MG63 (cell line): Measurements from ENCODE around the gene DAB1. TPM values are rescaled to one million over a fixed set of nuclear protein-coding genes. Genes with fewer than 3 reads are reported as not detected.

Experiments used
- DNase-seq: peaks from one replicate; pipeline ENCODE4 v3.0.0-alpha.2; 2020
- H3K27me3 ChIP-seq: fragments of 250-450 bp; sonication (Bioruptor Pico); 2 replicates; pipeline ENCODE4 v1.5.1; 2020; ENCODE audit warnings: mild to moderate bottlenecking, moderate library complexity
- H3K36me3 ChIP-seq: fragments of 250-450 bp; sonication (Bioruptor Pico); 2 replicates; pipeline ENCODE4 v1.5.1; 2020; ENCODE audit warnings: mild to moderate bottlenecking, moderate library complexity
- H3K4me3 ChIP-seq: fragments of 250-450 bp; sonication (Bioruptor Pico); 2 replicates; pipeline ENCODE4 v1.5.1; 2020; ENCODE audit warnings: mild to moderate bottlenecking, moderate library complexity
- H3K9me3 ChIP-seq: fragments of 250-450 bp; sonication (Bioruptor Pico); 2 replicates; pipeline ENCODE4 v1.5.1; 2020; ENCODE audit warnings: mild to moderate bottlenecking, moderate library complexity
- total RNA-seq: library from RNA; depleted of rRNA; stranded (reverse); fragments of >200 nt; shearing (Covaris generic); gene quantifications from 2 replicates; pipeline ENCODE4 v1.2.3, GENCODE V29; 2014; ENCODE audit warnings: low replicate concordance

DAB1 gene
- total RNA-seq, 1 experiment from 2014 or later = not detected

- no peak overlapping the region for H3K4me3 ChIP-seq
- no peaks in the 10 kb centered on the region for H3K36me3 ChIP-seq
- no peaks in the 10 kb centered on the region for H3K27me3 ChIP-seq
- H3K9me3 ChIP-seq = no peaks in the 10 kb centered on the region
- DNase-seq = no peak
These were observed 42.4 kb downstream of the DAB1 start for GRCh38 chr1:57381426-57381825.

GRCh38 chr1:57380923-57381322 is 42.9 kb downstream of the DAB1 start:
- no peaks in the 10 kb centered on the region for H3K9me3 ChIP-seq
- no peak overlapping the region for H3K4me3 ChIP-seq
- no peak for DNase-seq
- no peaks in the 10 kb centered on the region for H3K27me3 ChIP-seq
- no peaks in the 10 kb centered on the region for H3K36me3 ChIP-seq

DNA sequence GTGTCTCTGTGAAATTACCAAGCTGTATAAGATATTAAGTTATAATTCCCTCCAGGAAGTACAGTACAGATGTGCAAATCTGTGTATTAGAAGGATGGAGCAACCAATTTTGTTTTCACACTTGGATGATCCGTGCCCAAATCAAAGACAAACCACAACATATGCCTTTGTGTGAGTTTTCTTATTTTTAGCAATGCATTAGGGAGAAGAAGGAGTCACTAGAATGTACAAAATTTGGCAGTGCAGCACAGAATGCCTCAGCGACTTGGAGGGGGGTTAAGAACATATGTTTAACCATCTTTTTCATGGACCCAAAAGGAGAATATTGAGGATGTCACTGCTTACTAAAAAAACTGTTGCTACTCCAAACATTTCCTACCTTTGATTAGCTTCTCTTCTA is 45.3 kb downstream of the DAB1 start:
- Histone ChIP-seq H3K27me3 (no peaks in the 10 kb centered on the region), H3K36me3 (no peaks in the 10 kb centered on the region), H3K4me3 (no peak overlapping the region), H3K9me3 (no peaks in the 10 kb centered on the region)
- no peak for DNase-seq

GRCh38 chr1:57377339-57378139 is 46.3 kb downstream of the DAB1 start:
- DNase-seq = no peak
- Histone ChIP-seq H3K9me3 (no peaks in the 10 kb centered on the region), H3K36me3 (no peaks in the 10 kb centered on the region), H3K27me3 (no peaks in the 10 kb centered on the region), H3K4me3 (no peak overlapping the region)

GRCh38 chr1:57376041-57376440 is 47.8 kb downstream of the DAB1 start:
- Histone ChIP-seq H3K36me3 (no peaks in the 10 kb centered on the region), H3K9me3 (no peaks in the 10 kb centered on the region), H3K4me3 (no peak overlapping the region), H3K27me3 (no peaks in the 10 kb centered on the region)
- DNase-seq = no peak

- DNase-seq = no peak
- no peak overlapping the region for H3K4me3 ChIP-seq
- no peaks in the 10 kb centered on the region for H3K27me3 ChIP-seq
- no peaks in the 10 kb centered on the region for H3K9me3 ChIP-seq
- no peaks in the 10 kb centered on the region for H3K36me3 ChIP-seq
These were observed 54.0 kb downstream of the DAB1 start for GRCh38 chr1:57369889-57370288.

GRCh38 chr1:57367945-57368344 is 55.9 kb downstream of the DAB1 start:
- no peak for DNase-seq
- no peaks in the 10 kb centered on the region for H3K36me3 ChIP-seq
- no peaks in the 10 kb centered on the region for H3K9me3 ChIP-seq
- no peak overlapping the region for H3K4me3 ChIP-seq
- H3K27me3 ChIP-seq = no peaks in the 10 kb centered on the region

GRCh38 chr1:57363643-57364042 is 60.2 kb downstream of the DAB1 start:
- DNase-seq = no peak
- Histone ChIP-seq H3K36me3 (no peaks in the 10 kb centered on the region), H3K9me3 (no peaks in the 10 kb centered on the region), H3K4me3 (no peak overlapping the region), H3K27me3 (no peaks in the 10 kb centered on the region; the same call in 1 of the 2 replicates)

DNA sequence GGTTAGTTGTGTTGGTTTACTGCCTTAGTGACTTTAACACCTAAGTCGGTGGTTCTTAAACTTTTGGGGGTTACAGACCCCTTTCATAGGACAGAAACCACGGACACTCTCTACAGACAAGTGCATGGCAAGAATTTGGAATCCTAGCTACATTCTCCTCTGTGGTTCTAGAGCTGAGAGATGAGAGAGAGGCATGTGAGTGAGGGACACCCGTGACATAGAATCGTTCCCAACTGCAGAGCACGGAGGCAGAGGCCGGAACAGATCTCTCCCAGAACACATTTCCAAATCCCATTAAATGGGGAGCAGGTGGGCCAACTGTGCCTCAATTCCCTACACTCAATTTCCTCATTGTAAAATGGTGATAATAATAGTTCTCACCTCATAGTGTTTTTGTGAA is 60.7 kb downstream of the DAB1 start:
- DNase-seq = no peak
- no peaks in the 10 kb centered on the region for H3K9me3 ChIP-seq
- H3K36me3 ChIP-seq = no peaks in the 10 kb centered on the region
- no peaks in the 10 kb centered on the region; the same call in 1 of the 2 replicates for H3K27me3 ChIP-seq
- no peak overlapping the region for H3K4me3 ChIP-seq

GRCh38 chr1:57362480-57362879 is 61.4 kb downstream of the DAB1 start:
- no peaks in the 10 kb centered on the region for H3K36me3 ChIP-seq

DNA sequence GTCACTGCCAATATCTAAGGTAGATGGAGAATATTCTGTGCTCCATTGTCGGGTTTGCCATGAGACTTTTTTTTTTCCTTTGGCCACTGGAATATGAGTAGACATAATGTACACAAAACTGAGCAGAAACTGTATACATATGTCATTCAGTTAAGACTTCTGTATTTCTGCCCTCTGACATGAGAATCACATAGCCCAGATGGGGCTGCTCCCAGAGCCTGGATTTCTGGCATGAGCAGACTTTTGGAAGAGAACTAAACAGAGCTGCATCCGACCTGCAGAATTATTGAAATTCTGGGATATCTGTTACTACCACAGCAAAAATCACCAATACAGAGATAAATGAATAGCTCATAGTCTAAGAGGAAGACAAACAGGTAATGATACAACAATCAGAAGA is 62.3 kb downstream of the DAB1 start:
- H3K36me3 ChIP-seq = no peaks in the 10 kb centered on the region
- no peaks in the 10 kb centered on the region; the same call in 1 of the 2 replicates for H3K27me3 ChIP-seq
- no peak overlapping the region for H3K4me3 ChIP-seq
- no peak for DNase-seq
- H3K9me3 ChIP-seq = no peaks in the 10 kb centered on the region

More at GRCh38 chr1:57362480-57362879, 61.4 kb downstream of the DAB1 start:
- H3K4me3 ChIP-seq = no peak overlapping the region
- H3K27me3 ChIP-seq = no peaks in the 10 kb centered on the region; the same call in 1 of the 2 replicates
- DNase-seq = no peak
- H3K9me3 ChIP-seq = no peaks in the 10 kb centered on the region

- no peaks in the 10 kb centered on the region; the same call in 1 of the 2 replicates for H3K27me3 ChIP-seq
- H3K36me3 ChIP-seq = no peaks in the 10 kb centered on the region
- no peaks in the 10 kb centered on the region for H3K9me3 ChIP-seq
- no peak for DNase-seq
- no peak overlapping the region for H3K4me3 ChIP-seq
These were observed 62.9 kb downstream of the DAB1 start for GRCh38 chr1:57360846-57361407.

DNA sequence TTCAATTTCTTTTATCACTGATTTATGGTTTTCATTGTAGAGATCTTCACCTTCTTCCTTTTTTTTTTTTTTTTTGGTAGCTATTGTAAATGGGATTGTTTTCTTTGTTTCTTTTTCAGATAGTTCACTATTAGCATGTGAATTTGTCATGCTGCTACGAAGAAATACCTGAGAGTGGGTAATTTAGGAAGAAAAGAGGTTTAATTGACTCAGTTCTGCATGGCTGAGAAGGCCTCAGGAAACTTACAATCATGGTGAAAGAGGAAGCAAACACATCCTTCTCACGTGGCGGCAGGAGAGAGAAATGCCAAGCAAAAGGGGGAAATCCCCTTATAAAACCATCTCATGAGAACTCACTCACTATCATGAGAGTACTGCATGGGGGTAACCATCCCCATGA is 66.4 kb downstream of the DAB1 start:
- DNase-seq = no peak
- H3K4me3 ChIP-seq = no peak overlapping the region
- no peaks in the 10 kb centered on the region for H3K9me3 ChIP-seq
- H3K36me3 ChIP-seq = no peaks in the 10 kb centered on the region
- no peaks in the 10 kb centered on the region; the same call in 1 of the 2 replicates for H3K27me3 ChIP-seq

DNA sequence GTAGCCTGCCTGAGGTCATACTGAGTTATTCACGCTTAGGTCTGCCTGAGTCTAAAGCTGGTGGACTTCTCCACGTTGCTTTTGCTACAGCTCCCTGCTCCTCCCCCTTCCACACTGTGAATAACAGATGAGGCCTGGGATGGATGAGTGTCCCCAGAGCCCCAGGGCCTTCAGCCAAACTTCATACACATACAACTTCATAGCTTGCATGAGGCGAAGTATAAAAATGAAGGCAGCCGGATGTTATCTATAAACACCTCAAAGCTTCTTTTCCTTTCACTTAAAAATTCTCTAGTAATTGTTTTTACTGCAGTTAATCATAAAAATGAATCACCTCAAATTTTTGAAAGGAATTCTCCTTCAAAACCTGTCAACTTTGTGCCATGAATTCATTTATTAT is 70.2 kb downstream of the DAB1 start:
- Histone ChIP-seq H3K36me3 (no peaks in the 10 kb centered on the region), H3K4me3 (no peak overlapping the region), H3K9me3 (no peaks in the 10 kb centered on the region), H3K27me3 (no peaks in the 10 kb centered on the region)
- DNase-seq = peak; percentile 62

DNA sequence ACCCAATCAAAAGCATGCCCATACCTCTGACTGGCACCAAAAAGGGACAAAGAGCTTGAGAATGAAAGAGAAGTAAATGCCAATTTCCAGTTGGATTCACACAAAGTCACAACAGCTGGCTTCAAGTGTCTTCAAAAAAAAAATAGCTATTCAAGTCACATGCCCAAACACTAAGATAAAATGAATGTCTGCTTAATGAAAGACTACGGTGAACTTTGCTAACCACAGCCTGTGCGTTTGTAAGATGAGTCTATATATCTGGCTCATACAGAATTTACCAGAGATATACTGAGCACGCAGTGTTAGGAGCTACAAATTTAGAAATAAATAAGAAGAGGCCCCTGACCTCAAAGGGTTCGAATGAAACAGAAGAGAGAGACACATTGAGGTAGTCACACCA is 73.2 kb downstream of the DAB1 start:
- Histone ChIP-seq H3K36me3 (no peaks in the 10 kb centered on the region), H3K27me3 (no peaks in the 10 kb centered on the region), H3K4me3 (no peak overlapping the region), H3K9me3 (no peaks in the 10 kb centered on the region)
- no peak for DNase-seq

- no peak overlapping the region for H3K4me3 ChIP-seq
- no peaks in the 10 kb centered on the region for H3K36me3 ChIP-seq
- DNase-seq = no peak
- H3K27me3 ChIP-seq = no peaks in the 10 kb centered on the region
- H3K9me3 ChIP-seq = no peaks in the 10 kb centered on the region
These were observed 74.9 kb downstream of the DAB1 start for GRCh38 chr1:57348921-57349320.

- no peak for DNase-seq
- no peaks in the 10 kb centered on the region for H3K36me3 ChIP-seq
- H3K27me3 ChIP-seq = peaks cover 4% of the 10 kb centered on the region; the same call in 1 of the 2 replicates
These were observed 77.9 kb downstream of the DAB1 start for GRCh38 chr1:57345916-57346315.

DNA sequence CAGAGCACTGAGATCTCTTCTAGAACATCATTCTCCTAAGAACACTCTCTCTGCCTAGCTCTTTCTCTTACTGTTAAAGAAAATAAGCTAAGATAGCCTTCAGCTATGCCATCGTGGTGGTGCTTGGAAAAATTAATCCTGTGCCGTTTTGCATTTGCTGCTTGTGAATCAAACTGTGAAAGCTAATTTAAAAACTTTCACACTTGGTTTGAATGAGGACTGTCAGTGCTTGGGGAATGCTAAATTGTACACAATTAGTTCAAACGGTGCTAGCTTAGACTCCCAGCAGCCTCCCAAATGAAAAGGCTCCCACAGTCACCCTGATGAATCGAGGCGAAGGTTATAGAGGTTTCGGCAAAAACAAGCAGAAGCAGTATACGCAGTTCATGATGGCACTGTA is 79.6 kb downstream of the DAB1 start:
- H3K27me3 ChIP-seq = peaks cover 4% of the 10 kb centered on the region; the same call in 1 of the 2 replicates
- H3K9me3 ChIP-seq = no peaks in the 10 kb centered on the region
- DNase-seq = no peak
- H3K36me3 ChIP-seq = no peaks in the 10 kb centered on the region
- no peak overlapping the region for H3K4me3 ChIP-seq

More at GRCh38 chr1:57345916-57346315, 77.9 kb downstream of the DAB1 start:
- no peaks in the 10 kb centered on the region for H3K9me3 ChIP-seq
- H3K4me3 ChIP-seq = no peak overlapping the region
